RWPE2 (cell line): ENCODE measurements around the gene MYOCD.

Experiments used
- ATAC-seq: fragments of 200-7000 bp; cut with Tn5 transposase; 3 replicates; pipeline ENCODE4 v1.9.1; 2021; ENCODE audit warnings: low read depth
- DNase-seq: peaks from one replicate; pipeline ENCODE4 v3.0.0-alpha.2; 2020; ENCODE audit warnings: low spot score
- H3K27ac ChIP-seq: fragments of 450-650 bp; 2 replicates; pipeline ENCODE4 v1.5.1; 2017; ENCODE audit warnings: mild to moderate bottlenecking; ENCODE audit not compliant: poor library complexity, severe bottlenecking
- H3K27me3 ChIP-seq: fragments of 250-450 bp; sonication (Bioruptor Pico); 2 replicates; pipeline ENCODE4 v1.5.1; 2021; ENCODE audit warnings: mild to moderate bottlenecking, moderate library complexity; ENCODE audit not compliant: insufficient read depth, poor library complexity, severe bottlenecking
- H3K36me3 ChIP-seq: fragments of 250-450 bp; sonication (Bioruptor Pico); 2 replicates; pipeline ENCODE4 v1.5.1; 2020; ENCODE audit warnings: low read depth, mild to moderate bottlenecking, moderate library complexity
- H3K4me1 ChIP-seq: fragments of 250-450 bp; sonication (Bioruptor Pico); 2 replicates; pipeline ENCODE4 v1.5.1; 2021; ENCODE audit warnings: mild to moderate bottlenecking, moderate library complexity; ENCODE audit not compliant: insufficient read depth, poor library complexity, severe bottlenecking
- H3K4me3 ChIP-seq: fragments of 250-450 bp; sonication (Bioruptor Pico); 2 replicates; pipeline ENCODE4 v1.5.1; 2021; ENCODE audit warnings: mild to moderate bottlenecking, moderate library complexity; ENCODE audit not compliant: severe bottlenecking
- H3K9me3 ChIP-seq: fragments of 250-450 bp; sonication (Bioruptor Pico); 2 replicates; pipeline ENCODE4 v1.5.1; 2021; ENCODE audit warnings: mild to moderate bottlenecking, moderate library complexity; ENCODE audit not compliant: severe bottlenecking
- TF ChIP-seq, protein P1 (sequence below): fragments of 450-650 bp; IDR thresholded peaks from one replicate; pipeline ENCODE4 v1.5.1; 2017; ENCODE audit warnings: mild to moderate bottlenecking, moderate library complexity; ENCODE audit not compliant: poor library complexity, severe bottlenecking

MYOCD gene

DNA sequence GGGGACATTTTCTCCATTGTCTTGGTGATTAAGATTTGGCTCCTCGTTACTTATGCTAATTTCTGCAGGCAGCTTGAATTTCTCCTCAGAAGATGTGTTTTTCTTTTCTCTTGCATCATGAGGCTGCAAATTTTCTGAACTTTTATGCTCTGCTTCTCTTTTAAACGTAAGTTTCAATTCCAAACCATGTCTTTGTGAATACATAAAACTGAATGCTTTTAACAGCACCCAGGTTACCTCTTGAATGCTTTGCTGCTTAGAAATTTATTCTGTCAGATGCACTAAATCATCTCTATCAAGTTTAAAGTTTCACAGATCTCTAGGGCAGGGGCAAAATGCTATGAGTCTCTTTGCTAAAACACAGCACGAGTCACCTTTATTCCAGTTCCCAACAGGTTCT lies 143.0 kb downstream of the MYOCD start:
- TF ChIP-seq, protein P1, sequence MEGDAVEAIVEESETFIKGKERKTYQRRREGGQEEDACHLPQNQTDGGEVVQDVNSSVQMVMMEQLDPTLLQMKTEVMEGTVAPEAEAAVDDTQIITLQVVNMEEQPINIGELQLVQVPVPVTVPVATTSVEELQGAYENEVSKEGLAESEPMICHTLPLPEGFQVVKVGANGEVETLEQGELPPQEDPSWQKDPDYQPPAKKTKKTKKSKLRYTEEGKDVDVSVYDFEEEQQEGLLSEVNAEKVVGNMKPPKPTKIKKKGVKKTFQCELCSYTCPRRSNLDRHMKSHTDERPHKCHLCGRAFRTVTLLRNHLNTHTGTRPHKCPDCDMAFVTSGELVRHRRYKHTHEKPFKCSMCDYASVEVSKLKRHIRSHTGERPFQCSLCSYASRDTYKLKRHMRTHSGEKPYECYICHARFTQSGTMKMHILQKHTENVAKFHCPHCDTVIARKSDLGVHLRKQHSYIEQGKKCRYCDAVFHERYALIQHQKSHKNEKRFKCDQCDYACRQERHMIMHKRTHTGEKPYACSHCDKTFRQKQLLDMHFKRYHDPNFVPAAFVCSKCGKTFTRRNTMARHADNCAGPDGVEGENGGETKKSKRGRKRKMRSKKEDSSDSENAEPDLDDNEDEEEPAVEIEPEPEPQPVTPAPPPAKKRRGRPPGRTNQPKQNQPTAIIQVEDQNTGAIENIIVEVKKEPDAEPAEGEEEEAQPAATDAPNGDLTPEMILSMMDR = no peak
- Histone ChIP-seq H3K27ac (no peak overlapping the region), H3K4me3 (no peak overlapping the region), H3K9me3 (no peaks in the 10 kb centered on the region), H3K36me3 (no peaks in the 10 kb centered on the region), H3K27me3 (no peaks in the 10 kb centered on the region), H3K4me1 (no peaks in the 10 kb centered on the region)
- DNase-seq (no peak), ATAC-seq (no peak)

DNA sequence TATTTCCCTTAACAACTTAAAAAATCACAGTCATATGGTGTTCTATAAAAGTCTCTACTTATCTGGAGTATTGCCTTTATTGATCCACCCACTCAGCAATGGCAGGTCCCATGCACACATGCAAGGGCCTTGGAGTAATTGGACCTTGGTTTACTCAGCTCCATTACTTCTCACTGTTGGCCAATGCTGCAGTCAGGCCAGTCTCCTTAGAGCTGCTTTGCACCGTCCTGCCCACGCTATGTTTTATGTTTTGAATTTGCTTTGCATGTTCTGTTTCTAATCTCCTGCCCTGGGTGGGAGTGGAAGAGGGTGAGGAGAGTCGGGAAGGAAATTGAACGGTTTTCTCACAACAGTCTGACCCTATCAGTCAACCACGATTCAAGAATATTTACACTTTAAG lies 147.2 kb downstream of the MYOCD start:
- ATAC-seq = no peak
- H3K9me3 ChIP-seq = no peaks in the 10 kb centered on the region

DNA sequence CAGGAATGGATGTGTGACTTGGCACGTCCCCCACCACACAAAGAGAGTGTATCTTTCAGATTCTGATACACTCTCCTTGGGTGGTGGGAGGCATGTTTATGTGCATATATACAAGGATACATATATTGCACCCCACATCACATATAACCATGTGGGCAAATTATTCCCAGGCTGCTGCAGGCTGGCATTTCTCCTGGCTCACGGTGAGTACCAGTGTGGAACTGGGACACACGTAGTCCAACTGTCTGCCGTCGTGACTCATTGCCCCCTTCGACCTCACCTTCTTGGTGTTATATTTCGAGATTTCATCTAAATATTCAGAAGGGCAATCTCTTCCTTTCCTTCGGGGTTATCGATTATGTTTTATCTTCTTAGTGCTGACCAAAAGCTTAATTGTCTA lies 148.0 kb downstream of the MYOCD start:
- Histone ChIP-seq H3K4me3 (no peak overlapping the region), H3K36me3 (no peaks in the 10 kb centered on the region), H3K27me3 (no peaks in the 10 kb centered on the region), H3K4me1 (no peaks in the 10 kb centered on the region), H3K9me3 (no peaks in the 10 kb centered on the region), H3K27ac (no peak overlapping the region)
- ATAC-seq (no peak), DNase-seq (no peak)
- TF ChIP-seq, protein P1 = no peak

More for the DNA sequence above, 147.2 kb downstream of the MYOCD start:
- Histone ChIP-seq H3K27me3 (no peaks in the 10 kb centered on the region), H3K4me1 (no peaks in the 10 kb centered on the region), H3K36me3 (no peaks in the 10 kb centered on the region), H3K4me3 (no peak overlapping the region), H3K27ac (no peak overlapping the region)
- TF ChIP-seq, protein P1 = no peak
- no peak for DNase-seq

DNA sequence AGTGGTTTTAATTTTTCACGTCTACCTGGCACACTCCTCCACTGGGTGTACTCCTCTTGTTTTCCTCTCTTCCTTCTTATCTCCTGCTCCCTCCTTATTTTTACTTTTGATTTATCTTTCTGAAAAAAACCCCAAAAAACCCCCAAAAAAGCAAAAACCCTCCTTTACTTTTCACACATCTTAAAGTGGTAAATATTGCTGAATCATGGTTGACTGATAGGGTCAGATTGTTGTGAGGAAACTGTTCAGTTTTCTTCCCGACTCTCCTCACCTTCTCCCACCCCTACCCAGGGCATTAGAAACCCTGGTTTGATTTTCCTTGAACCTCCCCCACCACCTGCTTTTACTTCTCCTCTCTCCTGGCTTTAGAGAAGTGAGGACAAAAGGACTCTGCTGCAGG lies 149.0 kb downstream of the MYOCD start:
- Histone ChIP-seq H3K27ac (no peak overlapping the region), H3K36me3 (no peaks in the 10 kb centered on the region), H3K4me3 (no peak overlapping the region), H3K4me1 (no peaks in the 10 kb centered on the region), H3K27me3 (no peaks in the 10 kb centered on the region), H3K9me3 (no peaks in the 10 kb centered on the region)
- no peak for ATAC-seq
- TF ChIP-seq, protein P1 = no peak
- no peak for DNase-seq

DNA sequence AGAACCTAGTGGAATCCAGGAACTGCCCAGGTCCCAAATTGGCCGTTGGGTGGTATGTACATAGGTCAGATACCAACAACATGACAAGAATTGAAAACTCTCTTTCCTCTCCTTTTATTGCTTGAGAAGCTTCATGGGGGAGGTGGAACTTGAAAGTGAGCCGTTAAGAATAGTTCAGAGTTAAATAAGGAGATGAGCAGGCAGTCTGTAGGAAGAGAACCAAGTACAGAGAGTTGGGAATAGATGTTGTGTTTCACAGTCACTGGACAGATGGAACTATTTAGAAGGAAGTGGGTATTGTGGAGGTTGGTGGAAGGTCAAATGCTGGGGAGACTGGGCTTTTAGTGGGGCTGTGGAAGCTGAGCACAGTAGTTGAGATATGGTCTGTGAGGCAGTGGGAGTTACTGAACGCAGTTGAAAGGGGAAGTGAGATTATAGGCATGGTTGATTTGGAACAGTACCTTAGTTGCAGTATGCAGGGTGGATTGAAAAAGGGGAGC lies 150.0 kb downstream of the MYOCD start:
- DNase-seq (no peak), ATAC-seq (no peak)
- Histone ChIP-seq H3K27ac (no peak overlapping the region), H3K4me1 (no peaks in the 10 kb centered on the region), H3K9me3 (no peaks in the 10 kb centered on the region), H3K4me3 (no peak overlapping the region), H3K27me3 (no peaks in the 10 kb centered on the region), H3K36me3 (no peaks in the 10 kb centered on the region)
- TF ChIP-seq, protein P1 = no peak
